ENCODE data around the gene CFAP300.

DNA sequence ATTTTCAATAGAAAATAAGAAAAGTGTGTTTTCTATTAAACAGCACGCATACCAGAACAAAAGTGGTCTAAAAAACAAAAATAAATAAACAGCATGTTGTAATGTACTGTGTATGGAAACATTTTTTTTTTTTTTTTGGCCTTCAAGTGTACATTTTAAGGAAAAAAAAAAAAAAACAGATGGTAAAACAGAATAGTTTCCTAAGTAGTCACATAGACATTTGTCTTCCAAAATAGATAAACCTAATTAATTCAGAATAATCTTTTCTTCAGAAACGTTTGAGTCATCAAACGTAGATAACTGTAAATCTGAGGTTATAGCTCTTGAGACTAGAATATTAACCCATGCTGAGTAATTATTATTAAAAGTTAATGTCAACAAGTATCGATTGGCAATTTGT lies 396 bp upstream of the CFAP300 start:
- TF ChIP-seq, protein P1, sequence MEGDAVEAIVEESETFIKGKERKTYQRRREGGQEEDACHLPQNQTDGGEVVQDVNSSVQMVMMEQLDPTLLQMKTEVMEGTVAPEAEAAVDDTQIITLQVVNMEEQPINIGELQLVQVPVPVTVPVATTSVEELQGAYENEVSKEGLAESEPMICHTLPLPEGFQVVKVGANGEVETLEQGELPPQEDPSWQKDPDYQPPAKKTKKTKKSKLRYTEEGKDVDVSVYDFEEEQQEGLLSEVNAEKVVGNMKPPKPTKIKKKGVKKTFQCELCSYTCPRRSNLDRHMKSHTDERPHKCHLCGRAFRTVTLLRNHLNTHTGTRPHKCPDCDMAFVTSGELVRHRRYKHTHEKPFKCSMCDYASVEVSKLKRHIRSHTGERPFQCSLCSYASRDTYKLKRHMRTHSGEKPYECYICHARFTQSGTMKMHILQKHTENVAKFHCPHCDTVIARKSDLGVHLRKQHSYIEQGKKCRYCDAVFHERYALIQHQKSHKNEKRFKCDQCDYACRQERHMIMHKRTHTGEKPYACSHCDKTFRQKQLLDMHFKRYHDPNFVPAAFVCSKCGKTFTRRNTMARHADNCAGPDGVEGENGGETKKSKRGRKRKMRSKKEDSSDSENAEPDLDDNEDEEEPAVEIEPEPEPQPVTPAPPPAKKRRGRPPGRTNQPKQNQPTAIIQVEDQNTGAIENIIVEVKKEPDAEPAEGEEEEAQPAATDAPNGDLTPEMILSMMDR (IDR thresholded peaks at IDR 0.05) = no peak
- TF ChIP-seq POLR2AphosphoS5 (IDR thresholded peaks at IDR 0.05) = no peak
